Islet precursor cell (in vitro differentiated cells): Measurements from ENCODE around the gene DNAJB4.
"Not testable (repeated sequence)": the region's sequence is repeated elsewhere in the genome, so short reads cannot be mapped to it uniquely, and the experiment has no call there.

Experiments used
- DNase-seq: peaks from one replicate; pipeline ENCODE4 v3.0.0-alpha.2; 2018

DNAJB4 gene

DNA sequence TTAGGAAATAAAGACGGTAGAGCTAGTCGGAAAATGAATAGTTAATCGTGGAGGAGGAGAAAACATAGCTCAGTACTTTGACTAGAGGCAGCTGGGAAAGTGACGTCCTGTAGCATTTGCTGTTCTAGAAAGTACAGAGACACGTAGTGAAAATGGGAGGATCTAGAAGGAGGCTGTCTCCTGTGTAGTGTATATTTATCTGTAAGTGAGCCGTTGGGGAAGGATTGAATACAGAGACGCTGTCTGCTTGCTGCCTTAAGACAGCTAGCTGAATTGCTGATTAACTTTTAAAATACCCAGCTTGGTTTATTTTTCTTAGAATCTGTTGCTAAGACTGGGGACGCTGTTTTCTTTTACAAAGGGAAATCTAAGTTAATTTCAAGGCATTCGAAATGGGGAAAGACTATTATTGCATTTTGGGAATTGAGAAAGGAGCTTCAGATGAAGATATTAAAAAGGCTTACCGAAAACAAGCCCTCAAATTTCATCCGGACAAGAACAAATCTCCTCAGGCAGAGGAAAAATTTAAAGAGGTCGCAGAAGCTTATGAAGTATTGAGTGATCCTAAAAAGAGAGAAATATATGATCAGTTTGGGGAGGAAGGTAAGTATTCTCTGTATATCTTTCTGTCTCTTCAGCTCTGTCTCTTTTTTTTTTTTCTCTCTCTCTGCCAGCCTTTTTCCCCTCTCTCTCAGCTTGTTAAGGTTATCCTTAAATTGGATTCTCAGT lies at the start of gene DNAJB4:
Gene DNAJB4, plus strand, starts transcription at position 221 of the 729 bp plus-strand sequence. Its CDS starts 172 bp downstream, at position 393.
- peak; percentile 88 for DNase-seq

DNA sequence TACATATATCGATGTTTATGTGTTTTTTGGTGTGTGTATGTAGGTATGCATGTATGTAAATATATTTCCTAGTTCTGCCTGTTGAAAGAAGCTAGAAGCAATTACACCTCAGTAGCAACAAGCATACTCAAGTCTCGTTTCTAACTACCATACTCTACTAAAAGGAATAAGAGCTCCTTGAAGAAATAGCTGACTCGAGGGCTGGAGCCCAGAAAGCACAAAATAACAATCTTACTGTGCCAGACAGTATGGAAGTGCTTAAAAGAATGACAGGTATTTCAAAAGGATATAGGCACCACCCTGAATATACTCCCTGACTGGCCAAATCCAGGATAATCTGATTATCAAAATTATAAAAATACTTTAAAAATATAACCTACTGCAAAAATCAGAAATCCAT lies 49.0 kb upstream of the DNAJB4 start:
- no peak for DNase-seq

DNA sequence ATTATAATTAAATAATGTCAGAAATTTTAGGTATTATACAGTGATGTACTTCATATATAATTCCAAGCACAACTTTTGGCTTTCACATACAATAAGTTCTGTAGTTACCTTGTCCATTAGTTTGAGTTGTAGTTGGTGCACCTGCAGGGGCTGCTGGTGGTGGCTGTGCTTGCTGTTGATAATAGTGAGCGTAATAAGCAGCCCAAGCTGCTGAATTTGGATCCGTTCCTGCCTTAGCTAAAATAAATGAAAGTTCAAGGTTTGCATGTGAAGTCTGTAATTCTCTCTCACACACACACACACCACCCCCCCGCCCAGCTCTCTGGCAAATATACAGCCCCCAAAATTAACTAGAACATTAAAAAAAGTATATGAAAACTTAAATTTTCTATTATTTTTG lies 48.3 kb upstream of the DNAJB4 start:
- no peak for DNase-seq

DNA sequence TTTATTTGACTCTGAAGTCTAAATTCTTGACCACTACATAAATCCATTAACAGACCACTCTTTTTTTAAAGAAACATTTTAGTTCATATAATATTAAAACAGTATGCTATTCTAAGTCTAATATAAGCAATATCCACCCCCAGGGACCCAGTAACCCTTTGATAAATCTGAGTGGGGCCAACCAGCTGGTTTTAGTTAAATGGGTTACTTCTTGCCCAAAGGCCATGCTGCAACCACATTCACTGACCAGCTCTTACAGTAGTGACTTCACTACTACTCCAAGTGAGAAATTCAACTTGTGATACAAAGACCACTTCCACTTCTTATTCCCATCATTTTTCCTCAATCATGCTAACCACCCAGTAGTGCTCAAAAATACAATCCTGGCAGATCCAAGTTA lies 46.3 kb upstream of the DNAJB4 start:
- no peak for DNase-seq

- no peak for DNase-seq
Observed at GRCh38 chr1:77958850-77959249, 45.9 kb upstream of the DNAJB4 start.

- no peak for DNase-seq
Observed at GRCh38 chr1:77961392-77961791, 43.3 kb upstream of the DNAJB4 start.

DNA sequence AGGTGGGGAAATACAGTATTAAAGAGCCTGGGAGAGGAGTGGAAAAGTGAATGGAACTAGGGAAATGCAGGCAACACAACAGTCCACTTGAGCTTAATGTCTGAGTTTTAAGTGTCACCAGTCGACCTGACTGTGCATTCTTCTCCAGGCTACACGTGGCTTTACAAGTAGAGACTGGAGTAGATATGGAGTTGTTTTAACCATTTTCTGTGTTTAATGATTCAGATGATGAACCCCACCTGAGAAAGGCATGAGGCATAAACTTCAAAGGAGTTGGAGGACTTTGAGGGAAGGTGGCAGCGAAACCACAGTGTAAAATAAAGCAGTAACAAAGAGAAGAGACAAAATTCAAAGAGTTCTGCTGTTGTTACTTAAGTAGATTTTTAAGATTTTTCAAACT lies 38.4 kb upstream of the DNAJB4 start:
- no peak for DNase-seq

DNA sequence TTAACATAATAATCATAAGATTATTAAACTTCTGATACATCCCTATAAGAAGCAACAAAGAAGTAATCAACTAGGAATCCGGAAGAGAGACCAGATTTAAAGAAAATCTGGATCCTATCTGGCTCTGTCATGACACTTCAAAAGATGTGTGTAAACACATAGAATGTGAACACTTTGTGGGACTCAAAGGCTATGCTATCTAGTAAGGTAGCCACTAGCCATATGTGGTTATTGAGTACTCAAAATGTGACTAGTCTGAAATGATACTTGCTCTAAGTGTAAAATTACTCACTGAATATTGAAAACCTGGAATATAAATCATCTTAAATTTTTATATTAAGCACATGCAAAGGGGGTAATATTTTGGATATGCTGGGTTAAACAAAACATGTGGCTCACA lies 34.5 kb upstream of the DNAJB4 start:
- DNase-seq = no peak

DNA sequence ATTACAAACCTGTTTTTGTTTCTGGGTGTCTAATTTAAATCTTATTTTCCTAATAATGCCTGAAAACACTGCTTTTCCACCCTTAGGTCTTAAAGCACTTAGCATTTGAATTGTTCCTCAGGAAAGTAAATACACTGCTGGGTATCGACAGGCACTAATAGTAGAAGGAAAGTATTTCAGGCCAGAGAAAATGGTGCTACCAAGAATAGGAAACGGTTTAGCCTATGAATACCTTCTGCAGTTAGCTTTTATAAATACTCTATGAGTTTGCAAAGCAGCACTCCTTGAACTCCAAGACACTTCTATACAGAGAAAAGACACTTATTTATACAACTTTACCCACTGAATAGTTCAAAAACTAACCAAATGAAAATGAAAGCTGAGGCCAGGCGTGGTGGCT lies 32.7 kb upstream of the DNAJB4 start:
- DNase-seq = no peak

- DNase-seq = no peak
Observed at GRCh38 chr1:77975386-77975785, 29.4 kb upstream of the DNAJB4 start.

GRCh38 chr1:77975907-77976306 lies 28.8 kb upstream of the DNAJB4 start:
- no peak for DNase-seq

- DNase-seq = no peak
Observed at GRCh38 chr1:77976433-77977076, 28.2 kb upstream of the DNAJB4 start.

- DNase-seq = no peak
Observed at GRCh38 chr1:77977989-77978292, 26.8 kb upstream of the DNAJB4 start.

DNA sequence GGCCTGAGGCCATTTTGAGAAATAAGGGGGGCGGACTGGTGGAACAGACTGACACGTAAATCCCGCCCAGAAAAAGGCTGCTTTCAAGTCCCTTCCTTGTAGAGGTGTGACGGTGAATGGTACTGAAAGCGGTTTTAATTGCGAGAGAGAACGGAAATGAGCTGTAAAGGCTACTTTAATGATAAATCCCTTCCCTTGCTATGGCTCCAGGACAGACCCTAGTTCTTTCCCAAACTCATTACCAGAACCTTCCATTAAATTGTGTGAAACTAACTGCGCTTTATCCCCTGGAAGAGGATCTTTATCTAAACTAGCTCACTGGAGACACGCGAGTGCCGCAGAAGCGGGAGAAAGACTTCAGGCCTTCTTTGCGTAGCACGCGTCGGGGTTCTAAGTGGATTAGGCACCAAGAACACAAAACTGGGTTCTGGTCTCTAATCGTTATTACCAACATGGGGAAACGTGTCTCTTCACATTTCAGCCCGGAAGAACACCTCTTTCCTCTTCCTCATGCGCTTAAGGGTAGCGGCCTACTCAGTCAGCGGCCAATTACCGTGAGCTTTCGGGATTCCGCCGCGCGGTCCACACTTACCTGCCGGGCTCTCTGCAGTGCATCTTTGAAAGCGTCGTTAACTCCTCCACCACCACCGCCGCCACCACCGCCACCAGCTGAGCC lies 26.3 kb upstream of the DNAJB4 start:
- DNase-seq = peak; percentile 95

GRCh38 chr1:77978969-77979876 lies 25.5 kb upstream of the DNAJB4 start, which contains the start of gene FUBP1:
TSS of gene FUBP1 (minus strand) at chr1:77979072. CDS start at chr1:77979004, 68 bp downstream.
- peak; percentile 98 for DNase-seq

DNA sequence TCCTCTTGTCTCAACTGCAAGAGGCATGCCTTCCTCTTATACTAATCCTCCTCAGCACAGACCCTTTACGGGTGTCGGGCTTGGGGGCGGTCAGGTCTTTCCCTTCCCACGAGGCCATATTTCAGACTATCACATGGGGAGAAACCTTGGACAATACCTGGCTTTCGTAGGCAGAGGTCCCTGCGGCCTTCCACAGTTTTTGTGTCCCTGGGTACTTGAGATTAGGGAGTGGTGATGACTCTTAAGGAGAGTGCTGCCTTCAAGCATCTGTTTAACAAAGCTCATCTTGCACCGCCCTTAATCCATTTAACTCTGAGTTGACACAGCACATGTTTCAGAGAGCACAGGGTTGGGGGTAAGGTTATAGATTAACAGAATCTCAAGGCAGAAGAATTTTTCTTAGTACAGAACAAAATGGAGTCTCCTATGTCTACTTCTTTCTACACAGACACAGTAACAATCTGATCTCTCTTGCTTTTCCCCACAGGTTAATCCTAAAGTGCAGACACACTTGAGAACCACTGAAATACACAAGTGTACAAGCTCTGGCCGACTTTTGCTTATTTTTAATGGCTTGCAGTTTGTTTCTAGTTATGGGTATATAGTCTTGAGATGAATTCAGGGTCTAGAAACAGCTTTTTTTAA lies 21.3 kb upstream of the DNAJB4 start:
- not testable (repeated sequence) for DNase-seq

DNA sequence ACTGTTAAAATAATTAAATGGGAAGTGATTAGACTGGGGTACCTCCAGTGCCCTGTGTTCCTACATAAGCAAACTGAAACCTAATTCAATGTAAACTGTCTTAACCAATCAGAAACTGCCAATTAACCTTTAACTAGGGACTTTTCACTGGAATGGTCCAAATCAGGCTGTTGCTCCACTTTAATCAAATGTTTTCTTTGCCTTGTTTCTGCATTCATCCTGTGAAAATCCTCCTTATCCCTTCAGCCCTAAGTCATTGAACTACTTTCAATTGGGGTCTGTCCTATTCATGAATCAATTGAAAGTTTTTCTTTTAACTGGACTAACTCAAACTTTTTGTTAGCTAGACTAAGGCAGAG lies 20.8 kb upstream of the DNAJB4 start:
- DNase-seq = no peak

- DNase-seq = no peak
Observed at GRCh38 chr1:77984629-77985028, 20.1 kb upstream of the DNAJB4 start.

GRCh38 chr1:77986810-77987209 lies 17.9 kb upstream of the DNAJB4 start:
- no peak for DNase-seq

DNA sequence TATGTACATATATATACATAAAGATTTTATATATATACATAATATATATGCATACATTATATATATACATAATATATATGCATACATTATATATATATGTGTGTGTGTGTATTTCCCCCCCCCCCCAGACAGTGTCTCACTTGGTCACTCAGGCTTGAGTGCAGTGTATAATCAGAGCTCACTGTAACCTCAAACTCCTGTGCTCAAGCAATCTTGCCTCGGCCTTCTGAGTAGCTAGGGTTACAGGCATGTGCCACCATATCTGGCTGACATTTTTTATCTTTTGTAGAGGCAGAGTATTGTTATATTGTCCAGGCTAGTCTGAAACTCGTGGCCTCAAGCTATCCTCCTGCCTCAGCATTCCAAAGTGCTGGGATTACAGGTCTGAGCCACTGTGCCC lies 16.8 kb upstream of the DNAJB4 start:
- DNase-seq = peak; percentile 54

- no peak for DNase-seq
Observed at GRCh38 chr1:77989744-77990143, 15.0 kb upstream of the DNAJB4 start.

DNA sequence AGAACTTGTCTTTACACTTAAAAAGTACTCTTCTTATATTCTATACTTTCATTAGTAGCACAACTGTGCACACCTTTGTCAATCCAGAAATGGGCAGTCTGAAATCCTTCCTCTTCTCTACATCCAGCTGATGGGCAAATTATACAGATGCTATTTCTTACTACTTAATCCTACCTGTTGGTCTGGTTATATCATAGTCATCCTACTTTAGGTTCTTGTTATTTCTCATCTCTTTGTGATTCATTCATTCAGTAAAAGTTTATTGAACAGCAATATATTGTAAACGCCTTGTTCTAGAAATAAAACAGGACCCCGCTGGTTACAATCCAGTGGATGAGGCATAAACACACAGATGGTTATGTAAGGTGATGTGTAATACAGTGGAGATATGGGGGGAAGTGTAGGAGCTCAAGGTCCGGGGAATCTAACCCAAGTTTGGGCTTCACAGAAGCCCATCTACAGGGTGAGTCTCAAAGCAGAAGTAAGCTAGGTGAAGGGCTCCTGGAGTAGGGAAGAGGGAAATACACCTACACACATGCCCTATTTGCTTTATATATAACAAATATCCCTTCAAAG lies 14.0 kb upstream of the DNAJB4 start:
- DNase-seq = no peak
